Measurements from ENCODE around the gene HNF4A.
"Not testable (repeated sequence)": the region's sequence is repeated elsewhere in the genome, so short reads cannot be mapped to it uniquely, and the experiment has no call there.

Gene HNF4A

DNA sequence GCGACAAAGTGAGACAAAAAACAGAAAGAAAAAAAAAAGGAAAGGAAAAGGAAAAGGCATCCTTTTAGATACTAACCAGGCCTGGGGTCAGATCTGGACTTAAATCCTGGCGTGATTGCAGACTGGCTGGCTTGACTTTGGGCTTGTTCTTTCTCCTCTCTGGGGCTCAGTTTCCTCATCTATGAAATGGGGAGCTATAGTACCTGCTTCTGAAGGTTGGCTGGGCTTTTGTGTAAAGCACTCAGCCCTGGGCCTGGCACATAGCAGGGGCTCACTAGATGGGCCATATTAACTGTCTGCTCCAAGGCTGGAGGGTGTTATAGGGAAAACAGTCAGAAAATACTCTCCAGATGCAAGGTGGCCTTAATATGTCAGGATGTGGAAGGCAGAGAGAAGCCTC, 19.8 kb upstream of the HNF4A start:
- TF ChIP-seq, protein P1, sequence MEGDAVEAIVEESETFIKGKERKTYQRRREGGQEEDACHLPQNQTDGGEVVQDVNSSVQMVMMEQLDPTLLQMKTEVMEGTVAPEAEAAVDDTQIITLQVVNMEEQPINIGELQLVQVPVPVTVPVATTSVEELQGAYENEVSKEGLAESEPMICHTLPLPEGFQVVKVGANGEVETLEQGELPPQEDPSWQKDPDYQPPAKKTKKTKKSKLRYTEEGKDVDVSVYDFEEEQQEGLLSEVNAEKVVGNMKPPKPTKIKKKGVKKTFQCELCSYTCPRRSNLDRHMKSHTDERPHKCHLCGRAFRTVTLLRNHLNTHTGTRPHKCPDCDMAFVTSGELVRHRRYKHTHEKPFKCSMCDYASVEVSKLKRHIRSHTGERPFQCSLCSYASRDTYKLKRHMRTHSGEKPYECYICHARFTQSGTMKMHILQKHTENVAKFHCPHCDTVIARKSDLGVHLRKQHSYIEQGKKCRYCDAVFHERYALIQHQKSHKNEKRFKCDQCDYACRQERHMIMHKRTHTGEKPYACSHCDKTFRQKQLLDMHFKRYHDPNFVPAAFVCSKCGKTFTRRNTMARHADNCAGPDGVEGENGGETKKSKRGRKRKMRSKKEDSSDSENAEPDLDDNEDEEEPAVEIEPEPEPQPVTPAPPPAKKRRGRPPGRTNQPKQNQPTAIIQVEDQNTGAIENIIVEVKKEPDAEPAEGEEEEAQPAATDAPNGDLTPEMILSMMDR (conservative IDR thresholded peaks at IDR 0.05; ENCODE audit: low read depth, low read length) = no peak
- DNase-seq (ENCODE audit: low read depth) = no peak
- H3K4me3 ChIP-seq (ENCODE audit: low read length) = no peak overlapping the region

- DNase-seq (ENCODE audit: low read depth) = no peak
- no peak overlapping the region for H3K4me3 ChIP-seq (ENCODE audit: low read length)
- TF ChIP-seq, protein P1 (conservative IDR thresholded peaks at IDR 0.05; ENCODE audit: low read depth, low read length) = no peak
These were observed 19.4 kb upstream of the HNF4A start for GRCh38 chr20:44336086-44336485.

- DNase-seq (ENCODE audit: low read depth) = no peak
These were observed 18.6 kb upstream of the HNF4A start, which contains the start of gene R3HDML for GRCh38 chr20:44336725-44337380. TSS of gene R3HDML (plus strand) at chr20:44337043. CDS start at chr20:44337158, 115 bp downstream.

GRCh38 chr20:44342248-44342647, 13.3 kb upstream of the HNF4A start:
- no peak overlapping the region for H3K4me3 ChIP-seq (ENCODE audit: low read length)
- DNase-seq (ENCODE audit: low read depth) = no peak
- TF ChIP-seq, protein P1 (conservative IDR thresholded peaks at IDR 0.05; ENCODE audit: low read depth, low read length) = no peak

More at GRCh38 chr20:44336725-44337380, 18.6 kb upstream of the HNF4A start, which contains the start of gene R3HDML:
- TF ChIP-seq, protein P1 (conservative IDR thresholded peaks at IDR 0.05; ENCODE audit: low read depth, low read length) = no peak
- H3K4me3 ChIP-seq (ENCODE audit: low read length) = no peak within 1 kb of the TSS

DNA sequence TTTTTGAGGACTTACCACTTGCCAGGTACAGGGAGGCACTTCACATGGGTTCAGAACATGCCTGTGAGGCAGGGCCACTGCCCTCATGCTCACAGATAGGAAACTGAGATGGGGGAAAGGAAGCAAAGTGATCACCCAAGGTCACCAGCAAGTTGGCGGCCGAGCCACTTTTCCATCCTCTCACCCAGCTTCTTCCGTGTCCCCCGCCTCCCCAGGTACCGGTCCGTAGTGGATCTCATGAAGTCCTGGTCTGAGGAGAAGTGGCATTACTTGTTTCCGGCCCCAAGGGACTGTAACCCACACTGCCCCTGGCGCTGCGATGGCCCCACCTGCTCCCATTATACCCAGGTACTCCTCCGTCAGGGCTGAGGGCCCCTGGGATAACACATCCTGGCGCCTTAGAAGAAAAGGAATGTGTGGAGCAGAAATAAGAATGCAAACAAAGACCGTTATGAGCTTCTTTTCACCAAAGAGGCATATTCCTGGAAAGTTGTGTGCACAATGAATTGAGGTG, 12.3 kb upstream of the HNF4A start:
- H3K4me3 ChIP-seq (ENCODE audit: low read length) = no peak overlapping the region
- TF ChIP-seq, protein P1 (conservative IDR thresholded peaks at IDR 0.05; ENCODE audit: low read depth, low read length) = no peak
- no peak for DNase-seq (ENCODE audit: low read depth)

GRCh38 chr20:44344723-44345122, 10.8 kb upstream of the HNF4A start:
- TF ChIP-seq, protein P1 (conservative IDR thresholded peaks at IDR 0.05; ENCODE audit: low read depth, low read length) = no peak
- DNase-seq (ENCODE audit: low read depth) = no peak
- no peak overlapping the region for H3K4me3 ChIP-seq (ENCODE audit: low read length)

DNA sequence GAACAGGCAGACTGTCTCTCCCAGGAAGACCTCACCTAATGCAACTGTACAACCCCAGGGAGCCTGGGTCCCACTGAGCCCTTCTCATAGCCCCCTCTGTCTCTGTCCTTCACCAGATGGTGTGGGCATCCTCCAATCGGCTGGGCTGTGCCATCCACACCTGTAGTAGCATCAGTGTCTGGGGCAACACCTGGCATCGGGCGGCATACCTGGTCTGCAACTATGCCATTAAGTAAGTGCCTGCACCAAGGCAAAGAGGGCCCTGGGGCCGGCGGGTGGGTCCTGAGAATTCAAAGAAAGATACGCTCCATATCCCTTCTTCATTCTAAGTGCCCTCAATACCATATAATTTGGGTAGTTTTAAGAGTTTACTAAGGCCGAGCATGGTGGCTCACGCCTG, 10.4 kb upstream of the HNF4A start:
- no peak for DNase-seq (ENCODE audit: low read depth)
- TF ChIP-seq, protein P1 (conservative IDR thresholded peaks at IDR 0.05; ENCODE audit: low read depth, low read length) = no peak

GRCh38 chr20:44345941-44346340, 9.6 kb upstream of the HNF4A start:
- not testable (repeated sequence) for DNase-seq (ENCODE audit: low read depth)

More for the DNA sequence above, 10.4 kb upstream of the HNF4A start:
- no peak overlapping the region for H3K4me3 ChIP-seq (ENCODE audit: low read length)

More at GRCh38 chr20:44345941-44346340, 9.6 kb upstream of the HNF4A start:
- H3K4me3 ChIP-seq (ENCODE audit: low read length) = not testable (repeated sequence)
